GM12874 (cell line): ENCODE results near the gene EIF3L.

ENCODE experiments used
- TF ChIP-seq, protein P1 (sequence below): IDR thresholded peaks from 2 replicates; pipeline ENCODE4 v1.5.1; 2011; ENCODE audit warnings: low read depth, mild to moderate bottlenecking, control low read depth, low read length, moderate library complexity; ENCODE audit not compliant: insufficient read depth

EIF3L gene

GRCh38 chr22:37870273-37870672 is 21.1 kb downstream of the EIF3L start:
- TF ChIP-seq, protein P1, sequence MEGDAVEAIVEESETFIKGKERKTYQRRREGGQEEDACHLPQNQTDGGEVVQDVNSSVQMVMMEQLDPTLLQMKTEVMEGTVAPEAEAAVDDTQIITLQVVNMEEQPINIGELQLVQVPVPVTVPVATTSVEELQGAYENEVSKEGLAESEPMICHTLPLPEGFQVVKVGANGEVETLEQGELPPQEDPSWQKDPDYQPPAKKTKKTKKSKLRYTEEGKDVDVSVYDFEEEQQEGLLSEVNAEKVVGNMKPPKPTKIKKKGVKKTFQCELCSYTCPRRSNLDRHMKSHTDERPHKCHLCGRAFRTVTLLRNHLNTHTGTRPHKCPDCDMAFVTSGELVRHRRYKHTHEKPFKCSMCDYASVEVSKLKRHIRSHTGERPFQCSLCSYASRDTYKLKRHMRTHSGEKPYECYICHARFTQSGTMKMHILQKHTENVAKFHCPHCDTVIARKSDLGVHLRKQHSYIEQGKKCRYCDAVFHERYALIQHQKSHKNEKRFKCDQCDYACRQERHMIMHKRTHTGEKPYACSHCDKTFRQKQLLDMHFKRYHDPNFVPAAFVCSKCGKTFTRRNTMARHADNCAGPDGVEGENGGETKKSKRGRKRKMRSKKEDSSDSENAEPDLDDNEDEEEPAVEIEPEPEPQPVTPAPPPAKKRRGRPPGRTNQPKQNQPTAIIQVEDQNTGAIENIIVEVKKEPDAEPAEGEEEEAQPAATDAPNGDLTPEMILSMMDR: no peak

DNA sequence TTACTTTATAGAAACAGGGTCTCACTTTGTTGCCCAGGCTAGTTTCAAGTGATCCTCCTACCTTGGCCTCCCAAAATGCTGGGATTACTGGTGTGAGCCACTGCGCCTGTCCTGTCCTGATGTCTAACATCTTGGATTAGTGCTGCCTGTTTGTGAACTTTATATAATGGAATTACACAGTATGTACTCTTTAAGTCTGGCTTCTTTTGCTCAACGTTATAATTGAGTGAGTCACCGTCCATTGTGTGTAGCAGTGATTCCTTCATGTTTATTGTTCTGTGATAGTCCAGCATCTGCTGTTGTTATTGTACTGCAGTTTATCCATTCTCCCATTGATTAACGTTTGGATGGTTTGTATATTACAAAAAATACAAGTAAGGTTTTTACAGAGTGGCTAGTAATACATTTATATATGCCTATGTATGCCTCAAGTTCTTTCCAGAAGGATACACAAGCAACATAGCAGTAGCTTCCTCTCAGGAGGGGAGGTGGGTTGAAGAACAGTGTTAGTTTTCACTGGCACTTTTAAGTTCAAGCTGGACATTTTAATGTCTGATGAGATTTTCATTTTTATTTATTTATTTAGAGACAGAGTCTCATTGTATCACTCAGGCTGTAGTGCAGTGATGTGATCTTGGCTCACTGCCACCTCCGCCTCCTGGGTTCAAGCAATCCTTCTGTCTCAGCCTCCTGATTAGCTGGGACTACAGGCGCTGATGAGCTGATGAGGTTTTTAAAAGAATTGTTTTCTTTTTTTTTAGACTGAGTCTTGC is 31.6 kb downstream of the EIF3L start:
- TF ChIP-seq, protein P1: no peak

DNA sequence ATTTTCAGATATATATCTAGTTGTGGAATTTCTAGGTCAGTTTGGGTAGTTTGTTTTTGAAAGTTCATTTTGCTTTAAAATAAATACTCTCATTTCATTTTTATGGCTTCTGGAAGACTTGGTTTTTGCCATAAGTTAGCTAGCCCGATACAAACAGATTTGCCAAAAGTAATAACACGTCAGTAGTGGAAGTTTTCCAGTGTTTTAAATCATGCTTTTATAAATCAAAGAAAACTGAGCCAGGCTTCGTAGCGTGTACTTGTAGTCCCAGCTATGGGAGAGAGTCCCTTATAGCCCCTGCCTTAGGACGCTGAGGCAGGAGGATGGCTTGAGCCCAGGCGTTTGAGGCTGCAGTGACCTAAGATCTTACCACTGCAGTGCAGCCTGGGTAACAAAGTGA is 35.2 kb downstream of the EIF3L start:
- TF ChIP-seq, protein P1: no peak

GRCh38 chr22:37887584-37888378 is 38.6 kb downstream of the EIF3L start:
- TF ChIP-seq, protein P1: no peak

DNA sequence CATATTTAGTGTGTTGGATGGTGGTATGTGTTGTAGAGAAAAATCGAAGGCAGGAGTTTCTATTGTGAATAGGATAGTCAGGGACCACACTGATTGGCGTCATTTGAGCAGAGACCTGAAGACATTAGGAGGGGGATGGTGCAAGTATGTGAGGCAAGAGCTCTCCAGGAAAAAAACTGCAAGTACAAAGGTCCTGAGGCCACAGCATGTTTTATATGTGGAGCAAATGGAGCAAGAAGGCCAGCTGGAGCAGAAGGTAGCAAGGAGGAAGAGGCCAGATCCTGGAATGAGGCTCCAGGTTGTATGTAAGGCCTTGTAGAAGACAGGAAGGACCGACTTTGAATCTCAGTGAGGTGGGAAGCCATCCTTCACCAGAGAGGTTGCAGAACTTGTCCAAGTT is 42.7 kb downstream of the EIF3L start:
- TF ChIP-seq, protein P1: no peak

GRCh38 chr22:37892566-37893335 is 43.5 kb downstream of the EIF3L start:
- TF ChIP-seq, protein P1: no peak

DNA sequence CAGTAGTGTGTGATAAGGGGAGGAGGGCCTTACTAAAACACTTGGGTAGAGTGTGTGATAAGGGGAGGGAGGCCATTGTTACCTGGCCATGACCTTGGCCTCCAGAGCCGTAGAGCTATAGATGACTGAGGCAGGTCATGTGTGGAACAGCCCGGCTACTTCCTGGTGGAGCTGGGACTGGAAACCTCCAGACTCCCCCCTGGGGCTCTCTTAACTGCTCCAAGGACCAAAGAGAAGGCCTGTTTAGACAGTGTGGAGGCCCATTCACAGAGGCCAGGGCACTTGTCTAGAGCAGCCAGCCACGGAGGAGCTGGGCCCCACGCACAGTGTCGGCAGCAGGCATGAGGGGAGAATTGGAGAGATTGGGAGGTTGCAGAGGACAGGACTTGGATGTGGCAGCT is 44.4 kb downstream of the EIF3L start:
- TF ChIP-seq, protein P1: no peak
